ENCODE results near the gene RALGAPA2.

DNA sequence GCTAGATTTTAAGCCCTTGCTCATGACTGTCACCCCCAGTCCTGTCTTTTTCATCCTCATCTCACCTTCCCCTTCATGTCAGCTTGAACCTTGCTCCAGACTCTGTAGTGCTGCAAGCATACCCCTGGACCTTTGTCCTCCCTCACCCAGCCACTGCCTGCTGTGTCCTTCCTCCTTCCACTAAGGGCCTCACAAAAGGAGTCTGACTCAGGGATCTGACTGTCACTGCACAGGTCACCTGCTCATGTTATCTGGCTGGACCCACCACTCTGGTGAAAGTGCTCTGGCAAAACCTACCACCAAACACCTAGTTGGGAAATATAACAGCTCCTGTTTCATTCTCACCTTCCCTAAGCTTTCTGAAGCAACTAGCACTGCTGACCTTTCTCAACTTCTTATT, 193.2 kb downstream of the RALGAPA2 start:
- TF ChIP-seq, protein P1, sequence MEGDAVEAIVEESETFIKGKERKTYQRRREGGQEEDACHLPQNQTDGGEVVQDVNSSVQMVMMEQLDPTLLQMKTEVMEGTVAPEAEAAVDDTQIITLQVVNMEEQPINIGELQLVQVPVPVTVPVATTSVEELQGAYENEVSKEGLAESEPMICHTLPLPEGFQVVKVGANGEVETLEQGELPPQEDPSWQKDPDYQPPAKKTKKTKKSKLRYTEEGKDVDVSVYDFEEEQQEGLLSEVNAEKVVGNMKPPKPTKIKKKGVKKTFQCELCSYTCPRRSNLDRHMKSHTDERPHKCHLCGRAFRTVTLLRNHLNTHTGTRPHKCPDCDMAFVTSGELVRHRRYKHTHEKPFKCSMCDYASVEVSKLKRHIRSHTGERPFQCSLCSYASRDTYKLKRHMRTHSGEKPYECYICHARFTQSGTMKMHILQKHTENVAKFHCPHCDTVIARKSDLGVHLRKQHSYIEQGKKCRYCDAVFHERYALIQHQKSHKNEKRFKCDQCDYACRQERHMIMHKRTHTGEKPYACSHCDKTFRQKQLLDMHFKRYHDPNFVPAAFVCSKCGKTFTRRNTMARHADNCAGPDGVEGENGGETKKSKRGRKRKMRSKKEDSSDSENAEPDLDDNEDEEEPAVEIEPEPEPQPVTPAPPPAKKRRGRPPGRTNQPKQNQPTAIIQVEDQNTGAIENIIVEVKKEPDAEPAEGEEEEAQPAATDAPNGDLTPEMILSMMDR (conservative IDR thresholded peaks at IDR 0.05 in 1 of 2, IDR thresholded peaks at IDR 0.05 in 1 of 2; ENCODE audit: low read depth in 1 of 2, low read length in 2 of 2), result no peak
- no peak for TF ChIP-seq EZH2 (IDR thresholded peaks at IDR 0.05; ENCODE audit: low read length, missing control alignments)
